Kidney (tissue), 14 donors: ENCODE results near the gene C22orf15. TPM values are rescaled to one million over a fixed set of nuclear protein-coding genes. Genes with fewer than 3 reads are reported as not detected.

ENCODE experiments used
- DNase-seq, 5 donors: peaks; one replicate each; pipeline ENCODE4 v3.0.0-alpha.2; 2013 to 2020
- FAIRE-seq: peaks from 2 replicates; lab custom pipeline; 2012; peaks lifted over from hg19 to GRCh38; lab: Jason Lieb, UNC
- H3K27ac ChIP-seq, 2 donors: one replicate each; pipeline ENCODE4 v1.7.0; 2013; ENCODE audit warnings: low read depth in 2 of 2, low read length in 2 of 2, inconsistent platforms in 1 of 2
- H3K27me3 ChIP-seq: one replicate; pipeline ENCODE4 v1.7.1; 2013; ENCODE audit warnings: low read length, inconsistent platforms; ENCODE audit not compliant: control insufficient read depth, insufficient read depth
- H3K36me3 ChIP-seq, 3 donors: one replicate each; pipeline versions ENCODE4 v1.7.0 to v1.7.1; 2013; ENCODE audit warnings: low read length in 3 of 3, control low read depth in 1 of 3, inconsistent platforms in 1 of 3; ENCODE audit not compliant: insufficient read depth in 3 of 3, control insufficient read depth in 2 of 3
- H3K4me1 ChIP-seq, 3 donors: one replicate each; pipeline versions ENCODE4 v1.7.0 to v1.7.1; 2013; ENCODE audit warnings: low read length in 3 of 3, inconsistent platforms in 1 of 3, low read depth in 1 of 3; ENCODE audit not compliant: control insufficient read depth in 2 of 3, insufficient read depth in 2 of 3
- H3K4me3 ChIP-seq, 3 donors: one replicate each; pipeline versions ENCODE4 v1.7.0 to v1.8.1; 2013; ENCODE audit warnings: low read length in 3 of 3, control low read depth in 1 of 3, inconsistent platforms in 1 of 3
- H3K9ac ChIP-seq, 3 donors: one replicate each; pipeline versions ENCODE4 v1.7.0 to v1.7.1; 2013; ENCODE audit warnings: low read length in 3 of 3, control low read depth in 1 of 3, inconsistent platforms in 1 of 3
- H3K9me3 ChIP-seq, 3 donors: one replicate each; pipeline versions ENCODE4 v1.7.0 to v1.7.1; 2013; ENCODE audit warnings: low read length in 3 of 3, control low read depth in 1 of 3, inconsistent platforms in 1 of 3; ENCODE audit not compliant: control insufficient read depth in 2 of 3, insufficient read depth in 1 of 3
- intact Hi-C: fragments of 100-400 bp; cut with DNase I; formaldehyde crosslinking; loops from one replicate; pipeline ENCODE4 v1.11.1; 2022
- polyA plus RNA-seq: library from polyadenylated mRNA; stranded (reverse); fragments of 350-450 nt; fragmentation: Illumina TruSeq; extraction: RNeasy Lipid Tissue Mini Kit (QIAGEN cat#74804); gene quantifications from one replicate; pipeline ENCODE4 v1.2.3, GENCODE V29; 2014; ENCODE audit warnings: low read depth, low replicate concordance; ENCODE audit not compliant: insufficient read depth
- total RNA-seq: library from RNA; stranded (reverse); fragmentation: NEBNext Ultra II Directional; extraction: Animal tissue kit (Norgen Biotek cat#: 25700); gene quantifications from one replicate; pipeline ENCODE4 v1.2.1, GENCODE V29; 2021
- TF ChIP-seq, protein P1 (sequence below): IDR thresholded peaks from 3 replicates; pipeline ENCODE4 v1.5.1; 2012; ENCODE audit warnings: mild to moderate bottlenecking, moderate library complexity, borderline replicate concordance; ENCODE audit not compliant: insufficient read depth; ENCODE audit errors: extremely low read depth
- donor health status: control.
- donor health status: control.
- donor health status: control.
- donor health status: control.
- donor health status: control.
- donor health status: DM: yes; HTN: yes; CAD: no.
- donor health status: Normal renal cell carcinoma (clear cell type).

C22orf15 gene
- total and polyA plus RNA-seq, 2 donors from 2014 or later = not detected

DNA sequence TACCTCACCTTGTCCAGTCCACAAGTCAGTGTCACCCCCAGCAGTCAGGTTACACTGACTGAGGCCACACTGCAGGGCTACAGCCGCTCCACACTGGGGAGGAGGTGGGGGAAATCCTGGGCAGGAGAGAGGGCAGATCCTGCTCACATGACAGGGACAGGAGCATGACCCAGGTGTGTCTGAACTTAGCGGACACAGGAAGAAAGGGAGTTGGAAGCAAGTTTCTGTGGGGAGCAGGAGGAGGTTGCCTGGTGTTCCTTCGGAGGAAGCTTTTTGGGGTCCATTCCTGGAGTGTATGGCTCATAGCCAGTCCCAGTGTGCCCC is 15.7 kb downstream of the C22orf15 start:
- DNase-seq (no peak), FAIRE-seq (no peak)
- peaks cover 0 to 28% (median 24%) of the 10 kb centered on the region in 3 donors for H3K4me1 ChIP-seq
- no peak overlapping the region for H3K4me3 ChIP-seq
- H3K27me3 ChIP-seq = no peaks in the 10 kb centered on the region
- H3K27ac ChIP-seq = no peak overlapping the region
- no peak overlapping the region for H3K9ac ChIP-seq
- TF ChIP-seq, protein P1, sequence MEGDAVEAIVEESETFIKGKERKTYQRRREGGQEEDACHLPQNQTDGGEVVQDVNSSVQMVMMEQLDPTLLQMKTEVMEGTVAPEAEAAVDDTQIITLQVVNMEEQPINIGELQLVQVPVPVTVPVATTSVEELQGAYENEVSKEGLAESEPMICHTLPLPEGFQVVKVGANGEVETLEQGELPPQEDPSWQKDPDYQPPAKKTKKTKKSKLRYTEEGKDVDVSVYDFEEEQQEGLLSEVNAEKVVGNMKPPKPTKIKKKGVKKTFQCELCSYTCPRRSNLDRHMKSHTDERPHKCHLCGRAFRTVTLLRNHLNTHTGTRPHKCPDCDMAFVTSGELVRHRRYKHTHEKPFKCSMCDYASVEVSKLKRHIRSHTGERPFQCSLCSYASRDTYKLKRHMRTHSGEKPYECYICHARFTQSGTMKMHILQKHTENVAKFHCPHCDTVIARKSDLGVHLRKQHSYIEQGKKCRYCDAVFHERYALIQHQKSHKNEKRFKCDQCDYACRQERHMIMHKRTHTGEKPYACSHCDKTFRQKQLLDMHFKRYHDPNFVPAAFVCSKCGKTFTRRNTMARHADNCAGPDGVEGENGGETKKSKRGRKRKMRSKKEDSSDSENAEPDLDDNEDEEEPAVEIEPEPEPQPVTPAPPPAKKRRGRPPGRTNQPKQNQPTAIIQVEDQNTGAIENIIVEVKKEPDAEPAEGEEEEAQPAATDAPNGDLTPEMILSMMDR = no peak
- H3K9me3 ChIP-seq = no peaks in the 10 kb centered on the region
- no peaks in the 10 kb centered on the region for H3K36me3 ChIP-seq
- intact Hi-C loops = loop anchor here (10.0 kb wide), 1 partner anchor 66 kb away; no protein-coding TSS in a partner anchor

DNA sequence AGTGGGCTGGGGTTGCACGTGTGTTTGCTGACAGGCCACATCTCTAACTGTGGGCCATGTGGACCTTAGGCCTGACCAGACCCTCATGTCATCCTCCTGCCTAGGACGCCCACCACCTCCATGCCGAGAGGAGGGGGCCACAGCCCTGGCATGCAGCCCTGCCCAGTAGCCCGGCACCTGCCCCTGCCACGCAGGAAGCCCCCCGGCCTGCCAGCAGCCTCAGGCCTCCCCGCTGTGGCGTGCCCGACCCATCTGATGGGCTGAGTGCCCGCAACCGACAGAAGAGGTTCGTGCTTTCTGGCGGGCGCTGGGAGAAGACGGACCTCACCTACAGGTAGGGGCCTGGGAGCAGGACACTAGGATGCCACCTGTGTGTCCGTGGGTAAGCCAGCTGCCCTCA is 16.3 kb downstream of the C22orf15 start:
- no peak overlapping the region for H3K4me3 ChIP-seq
- H3K36me3 ChIP-seq = no peaks in the 10 kb centered on the region
- no peak overlapping the region for H3K27ac ChIP-seq
- DNase-seq (no peak), FAIRE-seq (no peak)
- H3K27me3 ChIP-seq = no peaks in the 10 kb centered on the region
- intact Hi-C loops = loop anchor here (10.0 kb wide), 1 partner anchor 66 kb away; no protein-coding TSS in a partner anchor
- H3K9me3 ChIP-seq = no peaks in the 10 kb centered on the region
- peaks cover 0 to 27% (median 25%) of the 10 kb centered on the region in 3 donors for H3K4me1 ChIP-seq
- TF ChIP-seq, protein P1 = no peak
- no peak overlapping the region for H3K9ac ChIP-seq

DNA sequence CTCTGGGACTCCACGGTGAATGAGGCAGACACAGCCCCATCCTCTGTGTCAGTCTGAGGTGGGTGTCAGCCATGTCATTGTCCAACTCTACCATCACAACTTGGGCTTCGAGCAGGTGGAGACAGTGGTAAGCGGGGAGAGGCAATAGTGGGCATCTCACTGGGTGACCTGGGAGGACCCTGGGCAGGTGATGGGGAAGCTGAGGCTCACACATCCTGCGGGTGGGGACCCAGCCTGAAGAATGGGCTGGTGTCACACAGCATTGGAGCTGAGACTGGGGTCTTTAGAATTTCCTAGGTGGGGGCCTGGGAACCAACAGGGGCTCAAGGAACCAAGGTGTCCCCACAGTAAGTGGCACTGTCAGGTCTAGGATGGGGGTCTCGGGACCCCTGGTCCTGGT is 16.9 kb downstream of the C22orf15 start:
- Histone ChIP-seq H3K36me3 (no peaks in the 10 kb centered on the region), H3K9ac (no peak overlapping the region), H3K9me3 (no peaks in the 10 kb centered on the region), H3K4me3 (no peak overlapping the region), H3K27me3 (no peaks in the 10 kb centered on the region), H3K4me1 (peaks cover 0 to 21% (median 20%) of the 10 kb centered on the region in 3 donors), H3K27ac (no peak overlapping the region)
- FAIRE-seq = no peak
- TF ChIP-seq, protein P1 = no peak
- no peak for DNase-seq
- intact Hi-C loops = loop anchor here (10.0 kb wide), 1 partner anchor 65 kb away; no protein-coding TSS in a partner anchor
